Measurements from ENCODE around the gene PKD1L1.
"Not testable (repeated sequence)": the region's sequence is repeated elsewhere in the genome, so short reads cannot be mapped to it uniquely, and the experiment has no call there.

PKD1L1 gene

DNA sequence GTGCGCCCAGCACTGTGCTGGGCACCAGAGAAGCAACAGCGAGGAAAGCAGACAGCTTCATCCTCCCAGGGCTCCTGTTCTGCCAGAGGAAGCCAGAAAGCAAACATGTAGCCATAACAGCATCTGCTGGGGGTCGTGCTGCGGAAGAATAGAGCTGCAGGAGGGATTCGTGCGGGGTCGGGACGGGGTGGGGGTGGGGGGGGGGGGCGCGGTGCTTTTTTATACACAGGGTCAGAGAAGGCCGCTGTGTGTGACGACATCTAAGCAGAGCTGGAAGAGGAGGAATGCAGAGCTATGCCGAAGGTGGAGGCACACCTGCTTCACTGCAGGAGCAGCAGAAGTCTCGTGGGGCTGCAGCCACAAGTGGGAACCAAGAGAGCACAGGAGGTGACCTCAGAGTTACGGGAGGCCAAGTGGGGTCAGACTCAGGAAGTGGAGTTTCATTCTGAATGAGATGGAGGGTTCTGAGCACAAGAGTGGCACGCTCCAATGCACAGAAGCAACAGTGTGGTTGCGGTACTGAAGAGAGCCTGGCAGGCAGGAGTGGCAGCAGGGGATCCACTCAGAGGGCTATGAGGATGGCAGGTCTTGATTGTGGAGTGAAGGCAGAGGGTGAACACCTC lies 11.1 kb downstream of the PKD1L1 start:
- DNase-seq, result no peak

GRCh38 chr7:47936323-47936722 lies 11.9 kb downstream of the PKD1L1 start:
- no peak for DNase-seq

- DNase-seq, result no peak
Measured at GRCh38 chr7:47935336-47935735, 12.9 kb downstream of the PKD1L1 start.

DNA sequence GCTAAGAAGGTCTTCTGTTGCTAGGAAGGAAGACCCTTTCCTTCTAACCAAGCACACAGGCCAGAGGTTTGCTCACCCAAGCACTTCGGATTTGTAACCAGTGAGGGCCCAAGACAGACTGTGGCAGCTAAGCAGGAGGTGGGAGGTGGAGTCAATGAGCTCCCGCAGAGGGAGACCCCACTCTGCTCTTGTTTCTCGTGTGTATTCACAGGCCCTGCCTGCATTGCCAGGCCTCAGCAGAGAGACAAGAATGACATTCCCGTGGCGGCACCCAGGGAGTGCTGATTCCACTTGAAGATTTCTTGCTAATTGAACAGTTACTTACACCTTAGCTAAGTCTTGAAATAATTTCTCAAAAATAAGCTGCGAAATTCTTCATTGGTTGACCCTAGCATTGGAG lies 13.4 kb downstream of the PKD1L1 start:
- DNase-seq, result no peak

DNA sequence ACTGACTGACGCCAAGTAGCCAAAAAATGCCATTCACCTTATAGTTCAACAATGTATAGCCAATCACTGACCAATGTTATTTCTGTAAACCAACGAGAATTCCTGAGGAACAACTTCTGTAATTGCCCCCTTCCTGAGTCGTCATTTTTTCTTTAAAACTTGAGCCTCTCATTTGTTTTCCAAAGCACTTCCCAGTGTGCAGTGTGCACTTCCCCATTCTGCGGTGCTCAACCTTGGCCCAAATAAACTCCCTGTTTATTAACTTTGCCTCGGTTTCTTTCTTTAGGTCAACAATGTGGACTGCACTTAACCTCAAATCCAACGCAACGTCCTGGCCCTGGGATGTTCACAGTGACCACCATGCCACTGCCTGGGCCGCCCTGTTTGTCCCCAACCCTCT lies 15.1 kb downstream of the PKD1L1 start:
- DNase-seq, result no peak

GRCh38 chr7:47932466-47933037 lies 15.7 kb downstream of the PKD1L1 start:
- no peak for DNase-seq

- DNase-seq, result no peak
Measured at GRCh38 chr7:47932016-47932415, 16.2 kb downstream of the PKD1L1 start.

GRCh38 chr7:47931005-47932004 lies 17.0 kb downstream of the PKD1L1 start:
- no peak for DNase-seq

DNA sequence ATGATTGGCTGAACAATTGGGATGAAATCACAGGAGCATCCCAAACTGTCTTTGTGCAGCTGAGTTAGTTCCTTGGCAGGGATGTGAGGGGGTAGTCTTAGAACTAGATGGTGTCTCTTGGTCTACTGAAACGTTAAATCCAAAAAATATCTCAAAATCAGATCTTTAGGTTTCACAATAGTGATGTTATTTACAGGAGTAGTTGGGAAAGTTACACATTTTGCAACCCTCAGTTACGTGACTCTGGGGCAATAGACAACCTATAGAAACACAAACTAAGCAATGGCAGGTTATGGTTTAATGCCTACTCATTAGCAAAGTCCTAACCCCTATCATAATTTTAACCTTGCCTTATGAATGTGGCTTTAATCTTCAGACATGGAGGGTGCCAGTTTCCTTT lies 24.0 kb downstream of the PKD1L1 start:
- DNase-seq, result no peak

- DNase-seq, result not testable (repeated sequence)
Measured at GRCh38 chr7:47923081-47923875, 25.0 kb downstream of the PKD1L1 start.

- not testable (repeated sequence) for DNase-seq
Measured at GRCh38 chr7:47916514-47916913, 31.8 kb downstream of the PKD1L1 start.

DNA sequence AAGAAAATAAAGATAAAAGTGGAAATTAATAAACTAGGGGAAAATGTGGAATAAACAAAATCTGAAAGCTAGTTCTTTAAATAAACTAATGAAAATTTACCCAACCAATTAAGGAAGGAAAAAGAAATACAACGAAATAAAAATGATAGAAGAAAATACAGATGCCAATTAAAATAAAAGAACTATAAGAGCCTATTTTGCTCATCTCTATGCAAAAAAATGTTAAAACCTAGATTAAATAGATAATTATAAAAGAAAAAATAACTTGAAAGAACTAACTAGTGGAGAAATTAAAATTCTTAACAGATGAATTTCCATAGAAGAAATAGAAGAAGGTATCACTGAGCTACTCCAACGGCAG lies 32.7 kb downstream of the PKD1L1 start:
- no peak for DNase-seq

DNA sequence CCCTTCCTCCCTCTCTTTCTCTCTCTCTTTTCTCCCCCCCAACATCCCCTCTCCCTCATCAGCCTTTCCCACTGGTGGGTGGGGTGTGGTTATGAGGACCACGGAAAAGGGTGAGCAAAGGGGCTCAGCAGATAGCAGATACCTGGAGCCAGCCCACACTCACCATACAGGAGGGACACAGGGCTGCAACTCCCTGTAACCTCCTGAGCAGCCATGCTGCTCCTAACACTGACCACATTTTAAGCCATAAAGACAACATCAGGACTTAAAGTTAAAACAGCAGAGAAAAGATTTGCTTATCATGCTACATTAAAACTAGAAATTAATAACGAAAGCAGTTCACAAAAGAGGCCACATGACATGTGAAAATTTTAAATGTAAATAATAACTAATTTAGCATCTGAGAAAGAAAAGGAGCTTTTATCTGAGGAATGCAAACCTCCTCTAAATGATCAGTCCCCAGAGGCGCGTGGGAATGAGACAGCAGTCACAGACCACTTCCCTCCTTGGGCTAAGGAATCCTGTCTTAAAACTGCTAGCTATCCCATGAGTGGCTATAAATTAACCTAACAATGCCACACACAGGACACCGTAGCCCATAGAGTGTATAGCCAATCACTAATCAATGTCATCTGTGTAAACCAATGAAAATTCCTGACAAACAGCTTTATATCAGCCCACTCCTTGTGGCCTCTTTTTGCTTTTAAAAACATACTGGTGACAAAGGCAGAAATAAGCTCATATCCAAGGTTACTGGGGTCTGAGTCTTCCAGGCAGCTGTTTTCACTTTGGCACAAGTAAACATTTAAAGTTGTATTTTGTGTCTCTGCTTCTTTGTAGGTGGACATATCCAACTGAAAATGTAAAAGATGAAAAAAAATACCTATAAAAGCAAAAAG lies 33.3 kb downstream of the PKD1L1 start:
- no peak for DNase-seq

DNA sequence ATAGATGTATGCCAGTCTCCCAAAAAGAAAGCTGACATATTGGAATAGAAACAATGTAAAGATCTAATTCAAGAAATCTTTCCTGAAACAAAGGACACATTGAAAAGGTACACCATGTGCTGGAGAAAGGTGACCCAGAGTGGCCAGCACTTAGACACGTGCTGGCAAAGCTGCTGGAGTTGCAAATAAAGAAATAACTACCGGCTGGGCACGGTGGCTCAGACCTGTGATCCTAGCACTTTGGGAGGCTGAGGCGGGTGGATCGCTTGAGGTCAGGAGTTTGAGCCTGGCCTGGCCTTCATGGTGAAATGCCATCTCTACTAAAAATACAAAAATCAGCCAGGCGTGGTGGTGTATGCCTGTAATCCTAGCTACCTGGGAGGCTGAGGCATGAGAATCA lies 35.9 kb downstream of the PKD1L1 start:
- DNase-seq, result no peak

- no peak for DNase-seq
Measured at GRCh38 chr7:47908720-47909119, 39.5 kb downstream of the PKD1L1 start.

- no peak for DNase-seq
Measured at GRCh38 chr7:47907981-47908616, 40.2 kb downstream of the PKD1L1 start.

GRCh38 chr7:47906883-47907282 lies 41.4 kb downstream of the PKD1L1 start:
- no peak for DNase-seq

DNA sequence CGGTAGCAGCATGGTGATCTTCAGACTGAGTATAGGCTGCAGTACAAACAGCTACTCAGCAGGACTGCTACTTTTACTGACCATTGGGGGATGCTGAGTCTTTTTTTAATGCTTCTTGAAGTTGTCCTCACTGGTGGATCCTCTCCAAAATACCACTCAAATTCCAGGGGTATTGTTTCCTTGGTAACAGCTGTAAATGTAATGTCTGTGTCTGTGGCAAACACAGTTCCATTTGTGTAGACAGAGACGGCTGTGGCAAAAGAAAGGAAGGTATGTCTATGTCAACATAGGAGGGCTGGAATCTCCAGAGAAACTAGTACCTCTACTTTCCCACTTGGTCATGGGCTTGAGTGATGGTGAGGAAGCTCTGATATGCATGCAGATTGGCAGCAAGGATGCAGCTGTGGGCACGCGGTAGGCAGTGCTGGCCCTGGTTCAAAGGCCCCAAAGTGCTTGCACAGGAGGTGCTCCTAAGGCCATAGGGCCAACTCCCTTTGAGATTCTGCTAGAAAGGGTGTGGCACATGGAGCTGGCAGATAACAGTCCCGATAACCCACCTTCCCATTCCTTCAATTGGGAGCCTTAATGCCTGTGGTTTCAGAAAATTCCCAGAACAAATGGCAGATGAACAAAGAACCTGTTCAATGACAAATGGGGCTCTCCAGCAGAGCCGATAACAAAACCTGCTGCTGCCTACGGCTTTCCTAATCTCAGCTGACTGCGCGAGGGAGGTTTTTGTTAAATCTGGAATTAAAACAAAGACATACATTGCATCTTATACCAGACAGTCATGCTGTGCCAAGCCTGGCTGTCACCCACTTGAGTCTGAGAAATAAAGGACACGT lies 43.0 kb downstream of the PKD1L1 start:
- DNase-seq, result no peak

DNA sequence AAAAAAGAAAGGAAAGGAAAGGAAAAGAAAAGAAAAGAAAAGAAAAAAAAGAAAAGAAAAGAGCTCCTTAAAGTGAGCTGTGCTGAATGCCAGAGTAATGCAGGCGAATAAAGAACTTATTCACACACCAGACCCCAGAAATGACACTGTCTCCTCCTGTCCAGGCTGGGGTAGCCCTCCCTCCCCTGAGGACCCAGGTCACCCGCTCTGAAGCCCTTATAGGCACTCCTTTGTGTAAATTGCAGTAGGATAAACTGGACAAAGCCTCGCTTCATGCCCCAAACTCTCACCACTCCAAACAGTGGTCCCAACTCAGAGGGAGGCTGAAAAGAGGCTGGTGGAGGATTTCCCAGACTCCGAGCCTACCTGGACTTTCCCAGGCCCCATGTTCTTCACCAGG lies 46.3 kb downstream of the PKD1L1 start:
- no peak for DNase-seq

GRCh38 chr7:47901542-47901941 lies 46.7 kb downstream of the PKD1L1 start:
- no peak for DNase-seq

GRCh38 chr7:47897831-47898230 lies 50.4 kb downstream of the PKD1L1 start:
- no peak for DNase-seq
